Activated CD8-positive, alpha-beta T cell treated with anti-CD3 and anti-CD28 coated beads for 36 hours (primary cell): ENCODE results near the gene PTPN14. TPM values are rescaled to one million over a fixed set of nuclear protein-coding genes. Genes with fewer than 3 reads are reported as not detected.

Source experiments
- ATAC-seq: fragments of 200-7000 bp; cut with Tn5 transposase; one replicate; pipeline ENCODE4 v1.10.0; 2021; ENCODE audit warnings: mild to moderate bottlenecking, moderate library complexity
- CTCF ChIA-PET: fragments of 350-600 bp; sonication (Branson Sonifier 250); formaldehyde crosslinking; loops from one replicate; lab custom pipeline; 2021; ENCODE audit warnings: antibody characterized with exemption; lab: Charles Lee
- POLR2A ChIA-PET: fragments of 350-600 bp; sonication (Branson Sonifier 250); formaldehyde crosslinking; loops from one replicate; lab custom pipeline; 2021; ENCODE audit warnings: antibody characterized with exemption; lab: Charles Lee
- DNase-seq: peaks from one replicate; pipeline ENCODE4 v3.0.0-alpha.2; 2020
- H3K27ac Mint-ChIP-seq: one replicate; pipeline ENCODE4 v1.8.0; 2021; ENCODE audit warnings: mild to moderate bottlenecking, mixed read lengths
- H3K27me3 Mint-ChIP-seq: one replicate; pipeline ENCODE4 v1.8.0; 2021; ENCODE audit warnings: mixed read lengths
- H3K36me3 Mint-ChIP-seq: one replicate; pipeline ENCODE4 v1.8.0; 2021; ENCODE audit warnings: low read depth, mixed read lengths
- H3K4me1 Mint-ChIP-seq: one replicate; pipeline ENCODE4 v1.8.0; 2021; ENCODE audit warnings: low read depth, mixed read lengths
- H3K4me3 Mint-ChIP-seq: one replicate; pipeline ENCODE4 v1.8.0; 2021; ENCODE audit warnings: mild to moderate bottlenecking, moderate library complexity, mixed read lengths
- H3K9me3 Mint-ChIP-seq: one replicate; pipeline ENCODE4 v1.8.0; 2021; ENCODE audit warnings: mixed read lengths
- CTCF ChIP-seq: fragments of 200-600 bp; IDR thresholded peaks from one replicate; pipeline ENCODE4 v1.8.0; 2022; ENCODE audit warnings: antibody characterized with exemption, mild to moderate bottlenecking
- intact Hi-C: fragments of 100-400 bp; cut with micrococcal nuclease; formaldehyde crosslinking; loops from one replicate; pipeline ENCODE4 v1.10.0; 2022
- total RNA-seq, 2 experiments: library from RNA; stranded (reverse); gene quantifications; one replicate each; pipeline ENCODE4 v1.2.3, GENCODE V29; 2021

The PTPN14 gene
- total RNA-seq, 2 experiments from 2014 or later: 0.27 to 0.34 TPM

- H3K27me3 Mint-ChIP-seq: peaks cover 14% of the 10 kb centered on the region
- TF ChIP-seq CTCF: no peak
- DNase-seq (no peak), ATAC-seq (no peak)
- no peaks in the 10 kb centered on the region for H3K4me1 Mint-ChIP-seq
- CTCF ChIA-PET: no interaction called here
- H3K36me3 Mint-ChIP-seq: no peaks in the 10 kb centered on the region
- no peaks in the 10 kb centered on the region for H3K9me3 Mint-ChIP-seq
- POLR2A ChIA-PET: no interaction called here
- no peak overlapping the region for H3K27ac Mint-ChIP-seq
- intact Hi-C loops: no loop called here
- H3K4me3 Mint-ChIP-seq: no peak overlapping the region
These were observed 182.0 kb downstream of the PTPN14 start for GRCh38 chr1:214369364-214369763.

- peaks cover 23% of the 10 kb centered on the region for H3K27me3 Mint-ChIP-seq
- POLR2A ChIA-PET: no interaction called here
- no peaks in the 10 kb centered on the region for H3K9me3 Mint-ChIP-seq
- DNase-seq: no peak
- ATAC-seq: no peak
- CTCF ChIA-PET: no interaction called here
- H3K27ac Mint-ChIP-seq: no peak overlapping the region
- no peak overlapping the region for H3K4me3 Mint-ChIP-seq
- no peaks in the 10 kb centered on the region for H3K4me1 Mint-ChIP-seq
- no peak for TF ChIP-seq CTCF
- intact Hi-C loops: no loop called here
- H3K36me3 Mint-ChIP-seq: no peaks in the 10 kb centered on the region
These were observed 183.6 kb downstream of the PTPN14 start for GRCh38 chr1:214367841-214368240.

GRCh38 chr1:214364786-214365295 lies 186.6 kb downstream of the PTPN14 start:
- no peak for ATAC-seq
- Mint-ChIP-seq H3K9me3 (no peaks in the 10 kb centered on the region), H3K27ac (no peak overlapping the region), H3K4me3 (no peak overlapping the region), H3K27me3 (peaks cover 38% of the 10 kb centered on the region), H3K36me3 (no peaks in the 10 kb centered on the region), H3K4me1 (no peaks in the 10 kb centered on the region)
- CTCF ChIA-PET: interaction anchor here (1.2 kb wide), 1 partner anchor 36 kb away, joined by 3 read pairs; no protein-coding TSS in a partner anchor
- POLR2A ChIA-PET: no interaction called here
- intact Hi-C loops: no loop called here
- no peak for DNase-seq
- TF ChIP-seq CTCF: no peak

- Mint-ChIP-seq H3K4me1 (no peaks in the 10 kb centered on the region), H3K9me3 (no peaks in the 10 kb centered on the region), H3K27me3 (peaks cover 38% of the 10 kb centered on the region), H3K36me3 (no peaks in the 10 kb centered on the region), H3K4me3 (no peak overlapping the region), H3K27ac (no peak overlapping the region)
- CTCF ChIA-PET: no interaction called here
- intact Hi-C loops: no loop called here
- POLR2A ChIA-PET: no interaction called here
- DNase-seq (no peak), ATAC-seq (no peak)
- TF ChIP-seq CTCF: no peak
These were observed 187.0 kb downstream of the PTPN14 start for GRCh38 chr1:214364386-214364785.

- Mint-ChIP-seq H3K27ac (no peak overlapping the region), H3K36me3 (no peaks in the 10 kb centered on the region), H3K9me3 (no peaks in the 10 kb centered on the region), H3K27me3 (peaks cover 36% of the 10 kb centered on the region), H3K4me3 (no peak overlapping the region), H3K4me1 (no peaks in the 10 kb centered on the region)
- intact Hi-C loops: no loop called here
- ATAC-seq (no peak), DNase-seq (no peak)
- ChIA-PET POLR2A (no interaction called here), CTCF (no interaction called here)
- no peak for TF ChIP-seq CTCF
These were observed 188.0 kb downstream of the PTPN14 start for GRCh38 chr1:214363386-214363785.
